ENCODE measurements around the gene RIMS4. TPM values are rescaled to one million over a fixed set of nuclear protein-coding genes. Genes with fewer than 3 reads are reported as not detected.

RIMS4 gene
- total RNA-seq, 2 donors from 2014 or later: 0.47 to 1.5 TPM

DNA sequence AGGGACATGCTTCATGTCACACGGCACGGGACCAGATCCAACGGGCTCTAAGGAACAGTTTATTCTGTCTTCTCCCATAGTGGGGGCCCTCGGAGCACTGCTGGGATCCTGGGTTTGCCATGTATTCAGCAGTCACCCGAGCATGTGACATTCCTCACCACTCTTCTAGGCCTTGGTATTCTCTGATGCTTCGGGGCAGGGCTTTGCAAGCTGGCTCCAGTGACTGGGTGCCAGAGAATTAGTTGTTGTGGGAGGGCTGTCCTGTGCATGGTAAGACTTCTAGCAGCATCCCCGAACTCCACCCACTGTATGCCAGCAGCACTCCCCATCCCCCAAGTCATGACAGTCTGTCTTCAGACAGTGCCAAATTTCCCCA is 89.7 kb downstream of the RIMS4 start:
- no peaks in the 10 kb centered on the region for H3K36me3 ChIP-seq
- no peak overlapping the region for H3K4me3 ChIP-seq
- TF ChIP-seq, protein P1, sequence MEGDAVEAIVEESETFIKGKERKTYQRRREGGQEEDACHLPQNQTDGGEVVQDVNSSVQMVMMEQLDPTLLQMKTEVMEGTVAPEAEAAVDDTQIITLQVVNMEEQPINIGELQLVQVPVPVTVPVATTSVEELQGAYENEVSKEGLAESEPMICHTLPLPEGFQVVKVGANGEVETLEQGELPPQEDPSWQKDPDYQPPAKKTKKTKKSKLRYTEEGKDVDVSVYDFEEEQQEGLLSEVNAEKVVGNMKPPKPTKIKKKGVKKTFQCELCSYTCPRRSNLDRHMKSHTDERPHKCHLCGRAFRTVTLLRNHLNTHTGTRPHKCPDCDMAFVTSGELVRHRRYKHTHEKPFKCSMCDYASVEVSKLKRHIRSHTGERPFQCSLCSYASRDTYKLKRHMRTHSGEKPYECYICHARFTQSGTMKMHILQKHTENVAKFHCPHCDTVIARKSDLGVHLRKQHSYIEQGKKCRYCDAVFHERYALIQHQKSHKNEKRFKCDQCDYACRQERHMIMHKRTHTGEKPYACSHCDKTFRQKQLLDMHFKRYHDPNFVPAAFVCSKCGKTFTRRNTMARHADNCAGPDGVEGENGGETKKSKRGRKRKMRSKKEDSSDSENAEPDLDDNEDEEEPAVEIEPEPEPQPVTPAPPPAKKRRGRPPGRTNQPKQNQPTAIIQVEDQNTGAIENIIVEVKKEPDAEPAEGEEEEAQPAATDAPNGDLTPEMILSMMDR (IDR thresholded peaks at IDR 0.05): no peak
- no peaks in the 10 kb centered on the region for H3K9me3 ChIP-seq
- peak overlapping the region; percentile 66 to 87 for H3K27ac ChIP-seq
- H3K27me3 ChIP-seq: no peaks in the 10 kb centered on the region
- H3K4me1 ChIP-seq: peaks cover 0 to 48% of the 10 kb centered on the region in 2 donors
- no peak for DNase-seq (ENCODE audit: low spot score)

DNA sequence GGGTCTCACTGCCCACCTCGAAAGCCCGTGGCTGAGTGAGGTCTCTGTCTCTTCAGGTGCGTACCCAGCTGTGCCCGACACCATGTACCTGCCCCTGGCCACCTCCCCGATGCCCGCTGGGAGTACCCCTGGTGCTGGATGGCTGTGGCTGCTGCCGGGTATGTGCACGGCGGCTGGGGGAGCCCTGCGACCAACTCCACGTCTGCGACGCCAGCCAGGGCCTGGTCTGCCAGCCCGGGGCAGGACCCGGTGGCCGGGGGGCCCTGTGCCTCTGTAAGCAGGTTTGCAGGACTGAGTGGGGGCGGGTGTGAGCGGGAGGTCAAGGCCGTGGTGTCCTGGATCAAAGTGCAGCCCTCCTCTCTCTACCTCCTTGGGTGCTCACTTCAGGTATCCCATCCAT is 90.5 kb downstream of the RIMS4 start:
- H3K4me3 ChIP-seq: no peak overlapping the region

DNA sequence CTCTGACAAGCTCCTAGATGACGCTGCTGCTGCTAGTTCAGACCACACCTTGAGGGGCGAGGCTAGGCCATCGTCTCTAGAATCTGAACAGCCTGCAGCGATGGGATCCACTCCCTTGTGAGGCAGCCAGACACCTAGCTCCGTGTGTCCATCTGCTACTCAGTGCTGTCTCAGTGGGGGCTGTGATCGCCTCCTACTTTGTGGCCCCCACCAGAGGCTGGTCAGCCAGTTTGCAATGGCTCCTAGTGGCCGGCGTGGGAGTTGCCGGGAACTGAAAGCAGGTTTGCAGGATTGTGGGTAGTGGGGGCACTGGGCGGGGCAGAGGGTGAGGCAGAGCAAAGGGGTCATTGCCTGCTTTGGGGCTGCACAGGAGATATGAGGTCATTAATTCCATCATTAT is 92.4 kb downstream of the RIMS4 start:
- no peak overlapping the region for H3K4me3 ChIP-seq
- no peaks in the 10 kb centered on the region for H3K36me3 ChIP-seq
- peaks cover 0 to 74% of the 10 kb centered on the region in 2 donors for H3K4me1 ChIP-seq
- H3K27me3 ChIP-seq: no peaks in the 10 kb centered on the region
- H3K27ac ChIP-seq: peak overlapping the region; percentile 66 to 87
- DNase-seq (ENCODE audit: low spot score): no peak
- no peaks in the 10 kb centered on the region for H3K9me3 ChIP-seq
- TF ChIP-seq, protein P1 (IDR thresholded peaks at IDR 0.05): peak; percentile 38 to 55

More for the DNA sequence above, 90.5 kb downstream of the RIMS4 start:
- no peaks in the 10 kb centered on the region for H3K27me3 ChIP-seq
- no peak for DNase-seq (ENCODE audit: low spot score)
- TF ChIP-seq, protein P1 (IDR thresholded peaks at IDR 0.05): no peak
- peaks cover 0 to 56% of the 10 kb centered on the region in 2 donors for H3K4me1 ChIP-seq
- H3K9me3 ChIP-seq: no peaks in the 10 kb centered on the region
- no peaks in the 10 kb centered on the region for H3K36me3 ChIP-seq
- peak overlapping the region; percentile 66 to 87 for H3K27ac ChIP-seq

DNA sequence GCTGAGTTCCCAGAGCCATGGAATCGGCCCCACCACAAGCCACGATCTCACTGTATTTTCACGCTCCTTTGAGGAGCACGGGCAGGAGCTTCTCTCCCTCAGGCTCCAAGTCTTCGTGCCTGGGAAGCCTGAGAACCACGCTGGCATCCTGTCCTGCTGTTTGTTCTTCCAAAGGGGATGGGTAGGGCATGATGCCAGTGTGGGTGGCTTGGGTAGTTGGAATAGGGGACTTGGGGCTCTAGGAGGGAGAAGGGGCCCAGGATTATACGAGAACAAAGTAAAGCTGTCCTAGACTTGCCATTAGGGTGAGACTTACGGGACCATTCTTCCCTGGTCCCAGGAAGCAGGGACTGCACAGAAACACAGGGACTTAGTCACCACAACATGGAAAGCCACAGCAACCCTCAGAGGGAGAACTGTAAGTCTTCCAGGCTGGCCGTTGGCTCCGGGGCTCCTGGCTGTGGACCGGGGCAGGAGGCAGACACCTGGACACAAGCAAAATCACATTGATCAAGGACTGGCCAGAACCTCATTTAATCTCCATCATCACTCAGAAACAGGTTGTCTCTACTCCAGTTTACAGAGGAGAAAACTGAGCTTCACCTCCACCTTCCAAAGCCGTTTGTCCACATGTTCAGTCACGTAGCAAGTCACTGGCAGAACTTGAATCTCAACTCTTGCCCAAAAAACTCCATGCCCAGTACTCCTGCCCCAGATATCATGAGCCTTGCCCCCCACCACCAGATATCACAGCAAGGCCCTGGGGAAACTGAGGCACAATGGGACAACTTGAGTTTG is 93.8 kb downstream of the RIMS4 start:
- H3K27ac ChIP-seq: peak overlapping the region; percentile 90 to 91
- no peaks in the 10 kb centered on the region for H3K9me3 ChIP-seq
- TF ChIP-seq, protein P1 (IDR thresholded peaks at IDR 0.05): no peak
- DNase-seq (ENCODE audit: low spot score): no peak
- no peaks in the 10 kb centered on the region for H3K27me3 ChIP-seq
- no peaks in the 10 kb centered on the region for H3K36me3 ChIP-seq
- peak overlapping the region; percentile 4 to 34 for H3K4me3 ChIP-seq
- H3K4me1 ChIP-seq: peaks cover 0 to 81% of the 10 kb centered on the region in 2 donors

DNA sequence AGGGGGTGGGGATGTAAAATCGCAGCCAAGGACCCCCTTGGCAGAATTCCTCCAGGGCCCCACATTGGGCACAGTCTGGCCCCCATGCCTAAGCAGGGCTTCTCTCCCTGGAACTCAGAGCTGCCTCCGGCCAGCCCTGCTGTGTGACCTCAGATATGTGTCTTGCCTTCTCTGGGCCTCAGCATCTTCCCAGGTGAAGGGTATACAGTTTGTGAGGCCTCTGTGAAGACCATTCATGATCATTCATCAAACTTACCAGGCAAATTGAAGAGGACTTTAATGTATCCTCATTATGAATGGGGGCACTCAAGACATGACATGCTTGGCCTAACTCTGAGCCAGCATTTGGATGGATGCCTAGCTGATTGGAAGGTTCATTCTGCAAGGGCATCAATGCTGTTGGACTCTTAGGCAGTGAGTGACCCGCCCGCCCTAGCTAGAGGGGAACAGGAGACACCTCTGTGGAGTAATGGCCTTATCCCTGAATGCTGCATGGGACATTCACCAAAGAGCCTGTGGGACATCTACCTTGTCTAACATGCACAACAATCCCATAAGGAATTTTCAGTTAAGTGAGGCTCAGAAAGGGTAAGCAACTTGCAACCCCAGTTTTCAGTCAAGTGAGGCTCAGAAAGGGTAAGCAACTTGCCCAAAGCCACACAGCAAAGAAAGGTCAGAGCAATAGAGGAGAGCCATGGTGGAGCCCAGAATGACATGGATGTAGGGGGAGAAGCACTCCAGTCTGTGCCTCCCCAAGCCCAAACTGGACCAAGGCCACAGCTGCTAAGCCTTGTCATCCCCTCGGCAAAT is 94.6 kb downstream of the RIMS4 start:
- Histone ChIP-seq H3K4me3 (peak overlapping the region; percentile 4 to 34), H3K36me3 (no peaks in the 10 kb centered on the region), H3K27me3 (no peaks in the 10 kb centered on the region), H3K9me3 (no peaks in the 10 kb centered on the region), H3K27ac (peak overlapping the region; percentile 90 to 91), H3K4me1 (peaks cover 0 to 83% of the 10 kb centered on the region in 2 donors)
- TF ChIP-seq, protein P1 (IDR thresholded peaks at IDR 0.05): no peak
- DNase-seq (ENCODE audit: low spot score): no peak

Data from right atrium auricular region (tissue), 2 donors.